A549 (cell line): ENCODE data around the gene DDR1.

ENCODE experiments used
- BCL3 ChIP-seq: fragments of >200 bp; sonication (Bioruptor Twin); formaldehyde crosslinking; IDR thresholded peaks from 3 replicates; pipeline ENCODE4 v1.6.1; 2016
- CEBPB ChIP-seq, 2 experiments: fragments of >200 bp in 1 of 2; sonication (Bioruptor Twin) in 1 of 2; formaldehyde crosslinking in 1 of 2; IDR thresholded peaks; 2 replicates each; pipeline ENCODE4 v1.6.1; 2012 to 2016
- HMGXB4 ChIP-seq: fragments of 250-450 bp; sonication (Bioruptor Pico); IDR thresholded peaks from 2 replicates; pipeline ENCODE4 v1.5.0; 2021; ENCODE audit warnings: mild to moderate bottlenecking, moderate library complexity, borderline replicate concordance
- MAX ChIP-seq: IDR thresholded peaks from 2 replicates; pipeline ENCODE4 v1.6.1; 2012
- NFE2L2 ChIP-seq: fragments of 150-350 bp; conservative IDR thresholded peaks from 2 replicates; pipeline ENCODE4 v1.6.1; 2014; ENCODE audit warnings: low read length
- NPAS2 ChIP-seq: fragments of 250-450 bp; sonication (Bioruptor Pico); IDR thresholded peaks from 2 replicates; pipeline ENCODE4 v1.8.0; 2022; ENCODE audit warnings: mild to moderate bottlenecking, moderate library complexity, borderline replicate concordance
- POLR2A ChIP-seq: IDR thresholded peaks from 2 replicates; pipeline ENCODE4 v1.6.1; 2012; ENCODE audit warnings: mild to moderate bottlenecking, low read length
- TF ChIP-seq, protein P1 (sequence below): fragments of >200 bp; sonication (Bioruptor Twin); formaldehyde crosslinking; IDR thresholded peaks from 3 replicates; pipeline ENCODE4 v1.5.1; 2016
- TF ChIP-seq, protein P2 (sequence below): fragments of 200-600 bp; sonication (generic); IDR thresholded peaks from 2 replicates; pipeline ENCODE4 v1.6.1; 2016; ENCODE audit warnings: antibody characterized with exemption, mild to moderate bottlenecking, moderate library complexity

GRCh38 chr6:30875244-30876038, 8.9 kb upstream of the DDR1 start:
- TF ChIP-seq, protein P1, sequence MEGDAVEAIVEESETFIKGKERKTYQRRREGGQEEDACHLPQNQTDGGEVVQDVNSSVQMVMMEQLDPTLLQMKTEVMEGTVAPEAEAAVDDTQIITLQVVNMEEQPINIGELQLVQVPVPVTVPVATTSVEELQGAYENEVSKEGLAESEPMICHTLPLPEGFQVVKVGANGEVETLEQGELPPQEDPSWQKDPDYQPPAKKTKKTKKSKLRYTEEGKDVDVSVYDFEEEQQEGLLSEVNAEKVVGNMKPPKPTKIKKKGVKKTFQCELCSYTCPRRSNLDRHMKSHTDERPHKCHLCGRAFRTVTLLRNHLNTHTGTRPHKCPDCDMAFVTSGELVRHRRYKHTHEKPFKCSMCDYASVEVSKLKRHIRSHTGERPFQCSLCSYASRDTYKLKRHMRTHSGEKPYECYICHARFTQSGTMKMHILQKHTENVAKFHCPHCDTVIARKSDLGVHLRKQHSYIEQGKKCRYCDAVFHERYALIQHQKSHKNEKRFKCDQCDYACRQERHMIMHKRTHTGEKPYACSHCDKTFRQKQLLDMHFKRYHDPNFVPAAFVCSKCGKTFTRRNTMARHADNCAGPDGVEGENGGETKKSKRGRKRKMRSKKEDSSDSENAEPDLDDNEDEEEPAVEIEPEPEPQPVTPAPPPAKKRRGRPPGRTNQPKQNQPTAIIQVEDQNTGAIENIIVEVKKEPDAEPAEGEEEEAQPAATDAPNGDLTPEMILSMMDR: no peak
- TF ChIP-seq CEBPB (IDR thresholded peaks at IDR 0.05) (no peak), NPAS2 (CRISPR knock-in tag) (no peak), MAX (no peak), HMGXB4 (CRISPR knock-in tag) (no peak), NFE2L2 (no peak), POLR2A (no peak), BCL3 (no peak)
- TF ChIP-seq, protein P2, sequence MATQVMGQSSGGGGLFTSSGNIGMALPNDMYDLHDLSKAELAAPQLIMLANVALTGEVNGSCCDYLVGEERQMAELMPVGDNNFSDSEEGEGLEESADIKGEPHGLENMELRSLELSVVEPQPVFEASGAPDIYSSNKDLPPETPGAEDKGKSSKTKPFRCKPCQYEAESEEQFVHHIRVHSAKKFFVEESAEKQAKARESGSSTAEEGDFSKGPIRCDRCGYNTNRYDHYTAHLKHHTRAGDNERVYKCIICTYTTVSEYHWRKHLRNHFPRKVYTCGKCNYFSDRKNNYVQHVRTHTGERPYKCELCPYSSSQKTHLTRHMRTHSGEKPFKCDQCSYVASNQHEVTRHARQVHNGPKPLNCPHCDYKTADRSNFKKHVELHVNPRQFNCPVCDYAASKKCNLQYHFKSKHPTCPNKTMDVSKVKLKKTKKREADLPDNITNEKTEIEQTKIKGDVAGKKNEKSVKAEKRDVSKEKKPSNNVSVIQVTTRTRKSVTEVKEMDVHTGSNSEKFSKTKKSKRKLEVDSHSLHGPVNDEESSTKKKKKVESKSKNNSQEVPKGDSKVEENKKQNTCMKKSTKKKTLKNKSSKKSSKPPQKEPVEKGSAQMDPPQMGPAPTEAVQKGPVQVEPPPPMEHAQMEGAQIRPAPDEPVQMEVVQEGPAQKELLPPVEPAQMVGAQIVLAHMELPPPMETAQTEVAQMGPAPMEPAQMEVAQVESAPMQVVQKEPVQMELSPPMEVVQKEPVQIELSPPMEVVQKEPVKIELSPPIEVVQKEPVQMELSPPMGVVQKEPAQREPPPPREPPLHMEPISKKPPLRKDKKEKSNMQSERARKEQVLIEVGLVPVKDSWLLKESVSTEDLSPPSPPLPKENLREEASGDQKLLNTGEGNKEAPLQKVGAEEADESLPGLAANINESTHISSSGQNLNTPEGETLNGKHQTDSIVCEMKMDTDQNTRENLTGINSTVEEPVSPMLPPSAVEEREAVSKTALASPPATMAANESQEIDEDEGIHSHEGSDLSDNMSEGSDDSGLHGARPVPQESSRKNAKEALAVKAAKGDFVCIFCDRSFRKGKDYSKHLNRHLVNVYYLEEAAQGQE: no peak
